DND-41 (cell line): ENCODE data around the gene KCNAB1.

Experiments
- ATAC-seq: fragments of 200-7000 bp; cut with Tn5 transposase; 3 replicates; pipeline ENCODE4 v1.9.1; 2021; ENCODE audit warnings: low read depth; ENCODE audit not compliant: insufficient read depth
- DNase-seq: peaks from one replicate; pipeline ENCODE4 v3.0.0-alpha.2; 2020
- H2AFZ ChIP-seq: 2 replicates; pipeline ENCODE4 v1.6.0; 2012; ENCODE audit warnings: low read depth, low read length
- H3K27ac ChIP-seq: 2 replicates; pipeline ENCODE4 v1.5.1; 2012; ENCODE audit warnings: low read length, inconsistent platforms
- H3K27me3 ChIP-seq: fragments of 200-600 bp; sonication (generic); 2 replicates; pipeline ENCODE4 v1.6.0; 2012; ENCODE audit warnings: low read length, mild to moderate bottlenecking, inconsistent platforms; ENCODE audit not compliant: insufficient read depth, poor library complexity
- H3K36me3 ChIP-seq: 2 replicates; pipeline ENCODE4 v1.5.1; 2012; ENCODE audit warnings: low read length, inconsistent platforms; ENCODE audit not compliant: insufficient read depth
- H3K4me1 ChIP-seq: 2 replicates; pipeline ENCODE4 v1.5.1; 2012; ENCODE audit warnings: mild to moderate bottlenecking, low read length; ENCODE audit not compliant: insufficient read depth
- H3K4me2 ChIP-seq: 2 replicates; pipeline ENCODE4 v1.6.0; 2012; ENCODE audit warnings: mild to moderate bottlenecking, moderate library complexity, low read length, inconsistent platforms; ENCODE audit not compliant: insufficient read depth
- H3K4me3 ChIP-seq, 2 experiments: fragments of 200-600 bp in 1 of 2; shearing (Covaris generic) in 1 of 2; 2 replicates each; pipeline ENCODE4 v1.5.1; 2012 to 2016; ENCODE audit warnings: inconsistent platforms in 2 of 2, low read length in 2 of 2, mild to moderate bottlenecking in 2 of 2, low read depth in 1 of 2, moderate library complexity in 1 of 2
- H3K79me2 ChIP-seq: 2 replicates; pipeline ENCODE4 v1.6.0; 2012; ENCODE audit warnings: low read length, inconsistent platforms; ENCODE audit not compliant: insufficient read depth
- H3K9ac ChIP-seq: 2 replicates; pipeline ENCODE4 v1.6.0; 2012; ENCODE audit warnings: low read depth, mild to moderate bottlenecking, inconsistent platforms, low read length, moderate library complexity
- H3K9me3 ChIP-seq: 2 replicates; pipeline ENCODE4 v1.5.1; 2012; ENCODE audit warnings: low read length, moderate library complexity, mild to moderate bottlenecking, inconsistent platforms; ENCODE audit not compliant: insufficient read depth, severe bottlenecking
- H4K20me1 ChIP-seq: 2 replicates; pipeline ENCODE4 v1.6.0; 2012; ENCODE audit warnings: low read length; ENCODE audit not compliant: insufficient read depth
- CTCF ChIP-seq: IDR thresholded peaks from 2 replicates; pipeline ENCODE4 v1.5.1; 2012; ENCODE audit warnings: borderline replicate concordance, low read length, moderate library complexity, mild to moderate bottlenecking; ENCODE audit not compliant: poor library complexity, severe bottlenecking; ENCODE audit errors: extremely low read depth
- EZH2 ChIP-seq: IDR thresholded peaks from 3 replicates; pipeline ENCODE4 v1.6.1; 2012; ENCODE audit warnings: borderline replicate concordance, low read depth, mild to moderate bottlenecking, moderate library complexity, low read length, inconsistent platforms; ENCODE audit not compliant: severe bottlenecking

KCNAB1 gene

GRCh38 chr3:156236556-156237260 is 116.3 kb downstream of the KCNAB1 start:
- no peak for DNase-seq
- Histone ChIP-seq H3K9me3 (no peaks in the 10 kb centered on the region), H3K27me3 (peaks cover 7% of the 10 kb centered on the region), H3K4me1 (no peaks in the 10 kb centered on the region), H4K20me1 (no peaks in the 10 kb centered on the region), H2AFZ (no peak overlapping the region), H3K4me3 (no peak overlapping the region), H3K9ac (no peak overlapping the region), H3K79me2 (no peaks in the 10 kb centered on the region), H3K4me2 (no peak overlapping the region), H3K27ac (no peak overlapping the region), H3K36me3 (no peaks in the 10 kb centered on the region)
- ATAC-seq = no peak
- TF ChIP-seq EZH2 = no peak
- TF ChIP-seq CTCF = no peak

- TF ChIP-seq CTCF = no peak
- no peak for TF ChIP-seq EZH2
- no peak for DNase-seq
These were observed 120.3 kb downstream of the KCNAB1 start for GRCh38 chr3:156240642-156241041.

GRCh38 chr3:156246961-156247725 is 126.8 kb downstream of the KCNAB1 start:
- Histone ChIP-seq H3K27me3 (no peaks in the 10 kb centered on the region), H3K4me1 (no peaks in the 10 kb centered on the region), H4K20me1 (no peaks in the 10 kb centered on the region), H3K4me2 (no peak overlapping the region), H3K4me3 (no peak overlapping the region), H3K79me2 (no peaks in the 10 kb centered on the region), H3K9me3 (no peaks in the 10 kb centered on the region), H3K36me3 (no peaks in the 10 kb centered on the region), H2AFZ (no peak overlapping the region), H3K27ac (no peak overlapping the region), H3K9ac (no peak overlapping the region)
- DNase-seq = no peak
- TF ChIP-seq EZH2 (no peak), CTCF (no peak)
- ATAC-seq = no peak

More at GRCh38 chr3:156240642-156241041, 120.3 kb downstream of the KCNAB1 start:
- H3K36me3 ChIP-seq = no peaks in the 10 kb centered on the region
- H3K4me1 ChIP-seq = no peaks in the 10 kb centered on the region
- no peak overlapping the region for H3K4me2 ChIP-seq
- H3K9ac ChIP-seq = no peak overlapping the region
- no peaks in the 10 kb centered on the region for H3K9me3 ChIP-seq
- H3K4me3 ChIP-seq = no peak overlapping the region
- H3K27me3 ChIP-seq = peaks cover 5% of the 10 kb centered on the region
- no peak overlapping the region for H3K27ac ChIP-seq
- H4K20me1 ChIP-seq = no peaks in the 10 kb centered on the region
- no peak for ATAC-seq
- H2AFZ ChIP-seq = no peak overlapping the region
- H3K79me2 ChIP-seq = no peaks in the 10 kb centered on the region
